Trophoblast cell (in vitro differentiated cells and primary cell): ENCODE data around the gene CNN2.

Experiments used
- DNase-seq, 2 donors: peaks; one replicate each; pipeline ENCODE4 v3.0.0-alpha.2; 2016
- H2AFZ ChIP-seq: 2 replicates; pipeline ENCODE4 v1.6.1; 2013; ENCODE audit warnings: low read length, moderate library complexity, mild to moderate bottlenecking; ENCODE audit not compliant: insufficient read depth, poor library complexity
- H2AK5ac ChIP-seq: 2 replicates; pipeline ENCODE4 v1.6.1; 2013; ENCODE audit warnings: mild to moderate bottlenecking, low read length
- H2BK120ac ChIP-seq: 2 replicates; pipeline ENCODE4 v1.6.1; 2013; ENCODE audit warnings: low read length, mild to moderate bottlenecking, moderate library complexity; ENCODE audit not compliant: insufficient read depth, poor library complexity
- H2BK12ac ChIP-seq: 2 replicates; pipeline ENCODE4 v1.6.1; 2013; ENCODE audit warnings: mild to moderate bottlenecking, low read length, moderate library complexity
- H2BK5ac ChIP-seq: 2 replicates; pipeline ENCODE4 v1.6.1; 2013; ENCODE audit warnings: low read length, low read depth, moderate library complexity, mild to moderate bottlenecking; ENCODE audit not compliant: poor library complexity
- H3K14ac ChIP-seq: 2 replicates; pipeline ENCODE4 v1.6.1; 2013; ENCODE audit warnings: mild to moderate bottlenecking, low read length
- H3K18ac ChIP-seq: 2 replicates; pipeline ENCODE4 v1.6.1; 2013; ENCODE audit warnings: mild to moderate bottlenecking, low read length
- H3K23ac ChIP-seq: 2 replicates; pipeline ENCODE4 v1.6.1; 2013; ENCODE audit warnings: low read length
- H3K27ac ChIP-seq: 2 replicates; pipeline ENCODE4 v1.5.1; 2013; ENCODE audit warnings: low read depth, mild to moderate bottlenecking, inconsistent platforms, low read length, moderate library complexity
- H3K27me3 ChIP-seq: 2 replicates; pipeline ENCODE4 v1.6.1; 2013; ENCODE audit warnings: inconsistent platforms, mild to moderate bottlenecking, low read length, moderate library complexity; ENCODE audit not compliant: insufficient read depth
- H3K36me3 ChIP-seq, 2 experiments: 1 replicate in 1 of 2; 2 replicates in 1 of 2; pipeline ENCODE4 v1.6.1; 2013; ENCODE audit warnings: low read length in 2 of 2, mild to moderate bottlenecking in 2 of 2, moderate library complexity in 1 of 2; ENCODE audit not compliant: insufficient read depth in 2 of 2, control insufficient read depth in 1 of 2
- H3K4ac ChIP-seq: 2 replicates; pipeline ENCODE4 v1.6.1; 2013; ENCODE audit warnings: low read depth, mild to moderate bottlenecking, low read length, moderate library complexity
- H3K4me1 ChIP-seq, 2 experiments: 1 replicate in 1 of 2; 2 replicates in 1 of 2; pipeline ENCODE4 v1.6.1; 2013; ENCODE audit warnings: low read length in 2 of 2, mild to moderate bottlenecking in 2 of 2, moderate library complexity in 1 of 2; ENCODE audit not compliant: insufficient read depth in 2 of 2, control insufficient read depth in 1 of 2
- H3K4me2 ChIP-seq: 2 replicates; pipeline ENCODE4 v1.6.1; 2013; ENCODE audit warnings: inconsistent platforms, mild to moderate bottlenecking, low read length, moderate library complexity
- H3K4me3 ChIP-seq: 2 replicates; pipeline ENCODE4 v1.5.1; 2013; ENCODE audit warnings: mild to moderate bottlenecking, low read depth, low read length, inconsistent platforms
- H3K79me1 ChIP-seq: one replicate; pipeline ENCODE4 v1.6.1; 2013; ENCODE audit warnings: low read length
- H3K79me2 ChIP-seq: 2 replicates; pipeline ENCODE4 v1.6.1; 2013; ENCODE audit warnings: low read length, mild to moderate bottlenecking; ENCODE audit not compliant: control insufficient read depth, insufficient read depth, poor library complexity
- H3K9ac ChIP-seq: 2 replicates; pipeline ENCODE4 v1.6.1; 2013; ENCODE audit warnings: mild to moderate bottlenecking, low read length
- H3K9me3 ChIP-seq: 2 replicates; pipeline ENCODE4 v1.6.1; 2013; ENCODE audit warnings: low read depth, mild to moderate bottlenecking, control low read depth, inconsistent platforms, low read length; ENCODE audit not compliant: insufficient read depth
- H4K12ac ChIP-seq: 2 replicates; pipeline ENCODE4 v1.6.1; 2013; ENCODE audit warnings: low read depth, mild to moderate bottlenecking, low read length, moderate library complexity
- H4K8ac ChIP-seq: 2 replicates; pipeline ENCODE4 v1.6.1; 2013; ENCODE audit warnings: low read depth, mild to moderate bottlenecking, low read length, moderate library complexity
- H4K91ac ChIP-seq: one replicate; pipeline ENCODE4 v1.6.1; 2013; ENCODE audit warnings: low read depth, mild to moderate bottlenecking, low read length, moderate library complexity
- WGBS: extraction: QIAGEN DNeasy Blood & Tissue Kit; methylation state at CpG from one replicate; pipeline ENCODE4 v1.1.7; 2013; ENCODE audit warnings: missing lambda C conversion rate; ENCODE audit not compliant: insufficient read length, insufficient coverage; ENCODE audit errors: extremely low coverage; 5-methylcytosine and 5-hydroxymethylcytosine counted together

Gene CNN2

GRCh38 chr19:993831-994393, 32.5 kb upstream of the CNN2 start:
- H3K4me1 ChIP-seq = peaks cover 23 to 26% of the 10 kb centered on the region in 2 experiments
- H4K12ac ChIP-seq = no peak overlapping the region
- DNase-seq = no peak
- H3K4ac ChIP-seq = peak overlapping the region; percentile 36
- no peak overlapping the region for H2AFZ ChIP-seq
- no peak overlapping the region for H3K4me3 ChIP-seq
- H3K9me3 ChIP-seq = peaks cover 5% of the 10 kb centered on the region
- peaks cover 9% of the 10 kb centered on the region for H3K79me1 ChIP-seq
- peak overlapping the region; percentile 39 for H3K14ac ChIP-seq
- H2AK5ac ChIP-seq = peak overlapping the region; percentile 73
- H3K9ac ChIP-seq = no peak overlapping the region
- H3K4me2 ChIP-seq = no peak overlapping the region
- no CpG with 5 or more reads among the region's 43 CpGs for WGBS
- no peaks in the 10 kb centered on the region for H3K79me2 ChIP-seq
- H2BK120ac ChIP-seq = peak overlapping the region; percentile 28
- no peak overlapping the region for H2BK5ac ChIP-seq
- peak overlapping the region; percentile 1 for H4K8ac ChIP-seq
- H4K91ac ChIP-seq = peak overlapping the region; percentile 45
- peak overlapping the region; percentile 30 for H2BK12ac ChIP-seq
- peaks cover 42 to 47% of the 10 kb centered on the region in 2 experiments for H3K36me3 ChIP-seq
- no peak overlapping the region for H3K23ac ChIP-seq
- peak overlapping the region; percentile 20 for H3K27ac ChIP-seq
- H3K18ac ChIP-seq = peak overlapping the region; percentile 62
- H3K27me3 ChIP-seq = no peaks in the 10 kb centered on the region

GRCh38 chr19:994516-994915, 31.9 kb upstream of the CNN2 start:
- WGBS = no CpG with 5 or more reads among the region's 18 CpGs
- Histone ChIP-seq H2AFZ (no peak overlapping the region), H4K8ac (no peak overlapping the region), H2BK120ac (no peak overlapping the region), H4K91ac (no peak overlapping the region), H3K27me3 (no peaks in the 10 kb centered on the region), H2AK5ac (no peak overlapping the region), H2BK12ac (no peak overlapping the region), H3K4me2 (no peak overlapping the region), H3K27ac (no peak overlapping the region), H3K9me3 (peaks cover 7% of the 10 kb centered on the region), H3K4ac (no peak overlapping the region), H3K9ac (no peak overlapping the region), H3K36me3 (peaks cover 40 to 42% of the 10 kb centered on the region in 2 experiments), H3K4me3 (no peak overlapping the region), H3K4me1 (peaks cover 23 to 26% of the 10 kb centered on the region in 2 experiments), H3K79me1 (peaks cover 9% of the 10 kb centered on the region), H3K14ac (no peak overlapping the region), H3K79me2 (no peaks in the 10 kb centered on the region), H3K23ac (no peak overlapping the region), H4K12ac (no peak overlapping the region), H2BK5ac (no peak overlapping the region), H3K18ac (no peak overlapping the region)
- no peak for DNase-seq

- Histone ChIP-seq H3K36me3 (peaks cover 33 to 35% of the 10 kb centered on the region in 2 experiments), H3K18ac (no peak overlapping the region), H3K14ac (no peak overlapping the region), H3K23ac (no peak overlapping the region), H2AK5ac (no peak overlapping the region), H2BK120ac (no peak overlapping the region), H4K12ac (no peak overlapping the region), H3K9me3 (peaks cover 7% of the 10 kb centered on the region), H4K91ac (no peak overlapping the region), H3K27me3 (peaks cover 1% of the 10 kb centered on the region), H4K8ac (no peak overlapping the region), H2BK12ac (no peak overlapping the region), H2AFZ (no peak overlapping the region), H2BK5ac (no peak overlapping the region), H3K79me1 (peaks cover 10% of the 10 kb centered on the region), H3K4me1 (peaks cover 23 to 26% of the 10 kb centered on the region in 2 experiments), H3K9ac (no peak overlapping the region), H3K27ac (no peak overlapping the region), H3K79me2 (no peaks in the 10 kb centered on the region), H3K4me3 (no peak overlapping the region), H3K4me2 (no peak overlapping the region), H3K4ac (no peak overlapping the region)
- no peak for DNase-seq
- WGBS = no CpG with 5 or more reads among the region's 26 CpGs
Observed at GRCh38 chr19:995051-995827, 31.2 kb upstream of the CNN2 start.

- H4K12ac ChIP-seq = no peak overlapping the region
- peaks cover 24 to 25% of the 10 kb centered on the region in 2 experiments for H3K36me3 ChIP-seq
- H3K79me1 ChIP-seq = peaks cover 11% of the 10 kb centered on the region
- peaks cover 7% of the 10 kb centered on the region for H3K9me3 ChIP-seq
- H4K91ac ChIP-seq = peak overlapping the region; percentile 48
- H3K9ac ChIP-seq = no peak overlapping the region
- no CpG with 5 or more reads among the region's 64 CpGs for WGBS
- peaks cover 11% of the 10 kb centered on the region for H3K27me3 ChIP-seq
- peaks cover 23 to 26% of the 10 kb centered on the region in 2 experiments for H3K4me1 ChIP-seq
- H3K4me2 ChIP-seq = peak overlapping the region; percentile 37
- H3K4ac ChIP-seq = no peak overlapping the region
- H3K18ac ChIP-seq = no peak overlapping the region
- peak overlapping the region; percentile 20 for H2AK5ac ChIP-seq
- no peak overlapping the region for H3K27ac ChIP-seq
- no peaks in the 10 kb centered on the region for H3K79me2 ChIP-seq
- peak in 1 of 2 donors; percentile 29 for DNase-seq
- H2AFZ ChIP-seq = no peak overlapping the region
- peak overlapping the region; percentile 10 for H2BK12ac ChIP-seq
- H4K8ac ChIP-seq = peak overlapping the region; percentile 17
- H3K14ac ChIP-seq = no peak overlapping the region
- no peak overlapping the region for H3K23ac ChIP-seq
- H3K4me3 ChIP-seq = no peak overlapping the region
- no peak overlapping the region for H2BK120ac ChIP-seq
- H2BK5ac ChIP-seq = no peak overlapping the region
Observed at GRCh38 chr19:996051-996838, 30.2 kb upstream of the CNN2 start.
